Measurements from ENCODE around the gene UNC93B1. TPM values are rescaled to one million over a fixed set of nuclear protein-coding genes. Genes with fewer than 3 reads are reported as not detected.
"Not testable (repeated sequence)": the region's sequence is repeated elsewhere in the genome, so short reads cannot be mapped to it uniquely, and the experiment has no call there.

The UNC93B1 gene
- total RNA-seq, 1 experiment from 2014 or later, result 75.5 TPM

- H3K79me2 ChIP-seq (ENCODE audit: low read depth); DNase-seq; H2AFZ ChIP-seq; H3K9me3 ChIP-seq (ENCODE audit: insufficient read depth, low read depth); H3K4me3 ChIP-seq; H3K4me2 ChIP-seq; H3K27me3 ChIP-seq (ENCODE audit: insufficient read depth, low read depth); BruUV-seq (replicated peaks); POLR2A ChIA-PET (ENCODE audit: unreplicated experiment); H4K20me1 ChIP-seq (ENCODE audit: insufficient read depth); H3K27ac ChIP-seq; H3K36me3 ChIP-seq (ENCODE audit: low read depth); intact Hi-C loops (cut with micrococcal nuclease; ENCODE audit: unreplicated experiment); H3K4me1 ChIP-seq (replicated peaks; ENCODE audit: insufficient read depth); H3K9me2 ChIP-seq (ENCODE audit: insufficient read depth): not testable (repeated sequence)
- CTCF ChIA-PET, result interaction anchor here (0.6 kb wide), 3 partner anchors 35 to 253 kb away, joined by 3 to 8 read pairs (median 6); no protein-coding TSS in a partner anchor
- TF ChIP-seq, protein P1, sequence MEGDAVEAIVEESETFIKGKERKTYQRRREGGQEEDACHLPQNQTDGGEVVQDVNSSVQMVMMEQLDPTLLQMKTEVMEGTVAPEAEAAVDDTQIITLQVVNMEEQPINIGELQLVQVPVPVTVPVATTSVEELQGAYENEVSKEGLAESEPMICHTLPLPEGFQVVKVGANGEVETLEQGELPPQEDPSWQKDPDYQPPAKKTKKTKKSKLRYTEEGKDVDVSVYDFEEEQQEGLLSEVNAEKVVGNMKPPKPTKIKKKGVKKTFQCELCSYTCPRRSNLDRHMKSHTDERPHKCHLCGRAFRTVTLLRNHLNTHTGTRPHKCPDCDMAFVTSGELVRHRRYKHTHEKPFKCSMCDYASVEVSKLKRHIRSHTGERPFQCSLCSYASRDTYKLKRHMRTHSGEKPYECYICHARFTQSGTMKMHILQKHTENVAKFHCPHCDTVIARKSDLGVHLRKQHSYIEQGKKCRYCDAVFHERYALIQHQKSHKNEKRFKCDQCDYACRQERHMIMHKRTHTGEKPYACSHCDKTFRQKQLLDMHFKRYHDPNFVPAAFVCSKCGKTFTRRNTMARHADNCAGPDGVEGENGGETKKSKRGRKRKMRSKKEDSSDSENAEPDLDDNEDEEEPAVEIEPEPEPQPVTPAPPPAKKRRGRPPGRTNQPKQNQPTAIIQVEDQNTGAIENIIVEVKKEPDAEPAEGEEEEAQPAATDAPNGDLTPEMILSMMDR (conservative IDR thresholded peaks at IDR 0.05), result peak; percentile 80
- peaks cover 12% of the 10 kb centered on the region; the same call in 1 of the 2 replicates for H3F3A ChIP-seq (ENCODE audit: insufficient read depth, low read depth)
Measured at GRCh38 chr11:67993821-67994220, 10.1 kb downstream of the UNC93B1 start.

- BruUV-seq (replicated peaks); H4K20me1 ChIP-seq (ENCODE audit: insufficient read depth); H3K4me2 ChIP-seq; DNase-seq; H2AFZ ChIP-seq; POLR2A ChIA-PET (ENCODE audit: unreplicated experiment); H3K9me2 ChIP-seq (ENCODE audit: insufficient read depth); intact Hi-C loops (cut with micrococcal nuclease; ENCODE audit: unreplicated experiment); CTCF ChIA-PET; H3K79me2 ChIP-seq (ENCODE audit: low read depth); H3K9me3 ChIP-seq (ENCODE audit: insufficient read depth, low read depth); H3K27ac ChIP-seq; H3K36me3 ChIP-seq (ENCODE audit: low read depth); H3K4me3 ChIP-seq; H3K27me3 ChIP-seq (ENCODE audit: insufficient read depth, low read depth): not testable (repeated sequence)
- Histone ChIP-seq H3F3A (ENCODE audit: insufficient read depth, low read depth) (peaks cover 13% of the 10 kb centered on the region; the same call in 1 of the 2 replicates), H3K4me1 (replicated peaks; ENCODE audit: insufficient read depth) (peaks cover 15% of the 10 kb centered on the region)
Measured at GRCh38 chr11:67991347-67992121, 12.4 kb downstream of the UNC93B1 start.

- BruUV-seq (replicated peaks); DNase-seq; H3K79me2 ChIP-seq (ENCODE audit: low read depth); H3K36me3 ChIP-seq (ENCODE audit: low read depth); H3K9me3 ChIP-seq (ENCODE audit: insufficient read depth, low read depth); H4K20me1 ChIP-seq (ENCODE audit: insufficient read depth); H3K9me2 ChIP-seq (ENCODE audit: insufficient read depth); H3K4me3 ChIP-seq; intact Hi-C loops (cut with micrococcal nuclease; ENCODE audit: unreplicated experiment); CTCF ChIA-PET; H3K4me2 ChIP-seq; H2AFZ ChIP-seq; POLR2A ChIA-PET (ENCODE audit: unreplicated experiment); H3K27ac ChIP-seq; H3K27me3 ChIP-seq (ENCODE audit: insufficient read depth, low read depth): not testable (repeated sequence)
- H3K4me1 ChIP-seq (replicated peaks; ENCODE audit: insufficient read depth), result peaks cover 15% of the 10 kb centered on the region
- H3F3A ChIP-seq (ENCODE audit: insufficient read depth, low read depth), result peaks cover 11% of the 10 kb centered on the region; the same call in 1 of the 2 replicates
Measured at GRCh38 chr11:67990546-67991346, 13.2 kb downstream of the UNC93B1 start.

DNA sequence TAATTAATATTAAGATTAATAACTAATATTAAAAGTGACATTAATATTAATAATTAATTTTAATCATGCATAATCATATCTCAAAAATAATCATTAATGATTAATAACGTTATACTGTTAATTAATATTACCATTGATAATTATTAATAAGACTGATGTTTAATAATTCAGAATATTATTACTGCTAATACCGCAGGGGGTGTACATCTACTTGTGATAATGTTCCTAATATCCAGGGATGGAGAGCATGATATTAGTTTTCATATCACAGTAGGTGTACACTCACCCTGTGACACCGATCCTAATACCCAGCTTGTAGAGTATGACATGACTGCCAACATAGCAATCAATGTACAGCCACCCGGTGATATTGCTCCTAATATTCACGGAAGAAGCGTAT is 18.6 kb downstream of the UNC93B1 start:
- H2AFZ ChIP-seq; H3K9me2 ChIP-seq (ENCODE audit: insufficient read depth); intact Hi-C loops (cut with micrococcal nuclease; ENCODE audit: unreplicated experiment); H4K20me1 ChIP-seq (ENCODE audit: insufficient read depth); H3K36me3 ChIP-seq (ENCODE audit: low read depth); BruUV-seq (replicated peaks); H3K79me2 ChIP-seq (ENCODE audit: low read depth); H3K4me3 ChIP-seq; H3K27ac ChIP-seq; DNase-seq; H3K4me2 ChIP-seq; H3K9me3 ChIP-seq (ENCODE audit: insufficient read depth, low read depth); POLR2A ChIA-PET (ENCODE audit: unreplicated experiment); H3K27me3 ChIP-seq (ENCODE audit: insufficient read depth, low read depth); CTCF ChIA-PET: not testable (repeated sequence)
- peaks cover 11% of the 10 kb centered on the region; the same call in 1 of the 2 replicates for H3F3A ChIP-seq (ENCODE audit: insufficient read depth, low read depth)
- H3K4me1 ChIP-seq (replicated peaks; ENCODE audit: insufficient read depth), result peaks cover 25% of the 10 kb centered on the region

All from PC-9 (cell line).